BLaER1 (cell line): ENCODE results near the gene ARGLU1.
A peak's percentile ranks its signal among the peaks of the same experiment; 100 is the strongest.

Experiments used
- H3K27ac ChIP-seq: shearing (Covaris generic); formaldehyde crosslinking; 2 replicates; pipeline ENCODE4 v1.8.1; 2022
- H3K27me3 ChIP-seq: shearing (Covaris generic); formaldehyde crosslinking; 2 replicates; pipeline ENCODE4 v1.8.1; 2022
- H3K36me3 ChIP-seq: shearing (Covaris generic); formaldehyde crosslinking; 2 replicates; pipeline ENCODE4 v1.8.1; 2022
- H3K4me1 ChIP-seq: shearing (Covaris generic); formaldehyde crosslinking; 2 replicates; pipeline ENCODE4 v1.8.1; 2022
- H3K4me2 ChIP-seq: shearing (Covaris generic); formaldehyde crosslinking; 2 replicates; pipeline ENCODE4 v1.8.1; 2022
- H3K4me3 ChIP-seq: shearing (Covaris generic); formaldehyde crosslinking; 2 replicates; pipeline ENCODE4 v1.8.1; 2022
- H3K9ac ChIP-seq: shearing (Covaris generic); formaldehyde crosslinking; 2 replicates; pipeline ENCODE4 v1.8.1; 2022
- H3K9me3 ChIP-seq: shearing (Covaris generic); formaldehyde crosslinking; 2 replicates; pipeline ENCODE4 v1.8.1; 2022
- H4K20me1 ChIP-seq: shearing (Covaris generic); formaldehyde crosslinking; 2 replicates; pipeline ENCODE4 v1.8.1; 2022
- Cebpa-rat ChIP-seq: shearing (Covaris generic); IDR thresholded peaks from 2 replicates; pipeline ENCODE4 v1.8.1; 2022

Gene ARGLU1

DNA sequence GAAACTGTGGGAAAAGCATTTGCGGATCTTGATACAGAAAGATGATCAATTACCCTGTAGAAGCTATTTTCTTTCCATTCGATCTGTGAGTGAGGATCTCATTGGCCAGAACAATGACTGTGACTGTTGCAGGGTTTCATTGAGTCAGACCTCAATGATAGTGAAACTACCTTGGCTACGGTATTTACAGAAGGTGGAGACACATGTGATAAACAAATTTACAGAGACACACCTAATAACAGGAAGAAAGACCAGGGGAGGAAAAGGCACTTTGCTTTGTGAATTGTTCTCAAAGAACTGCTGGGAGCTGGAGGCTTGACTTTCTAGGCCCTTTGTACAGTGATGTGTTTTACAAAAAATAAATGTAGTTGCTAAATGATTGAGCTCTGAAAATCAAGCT lies 19.9 kb upstream of the ARGLU1 start:
- no peak for TF ChIP-seq Cebpa-rat
- no peak overlapping the region for H3K9ac ChIP-seq
- peaks cover 57% of the 10 kb centered on the region for H3K9me3 ChIP-seq
- no peaks in the 10 kb centered on the region for H3K4me1 ChIP-seq
- H3K27ac ChIP-seq: no peak overlapping the region
- no peak overlapping the region for H3K4me2 ChIP-seq
- no peaks in the 10 kb centered on the region for H3K27me3 ChIP-seq
- no peaks in the 10 kb centered on the region for H4K20me1 ChIP-seq
- H3K36me3 ChIP-seq: no peaks in the 10 kb centered on the region
- no peak overlapping the region for H3K4me3 ChIP-seq

DNA sequence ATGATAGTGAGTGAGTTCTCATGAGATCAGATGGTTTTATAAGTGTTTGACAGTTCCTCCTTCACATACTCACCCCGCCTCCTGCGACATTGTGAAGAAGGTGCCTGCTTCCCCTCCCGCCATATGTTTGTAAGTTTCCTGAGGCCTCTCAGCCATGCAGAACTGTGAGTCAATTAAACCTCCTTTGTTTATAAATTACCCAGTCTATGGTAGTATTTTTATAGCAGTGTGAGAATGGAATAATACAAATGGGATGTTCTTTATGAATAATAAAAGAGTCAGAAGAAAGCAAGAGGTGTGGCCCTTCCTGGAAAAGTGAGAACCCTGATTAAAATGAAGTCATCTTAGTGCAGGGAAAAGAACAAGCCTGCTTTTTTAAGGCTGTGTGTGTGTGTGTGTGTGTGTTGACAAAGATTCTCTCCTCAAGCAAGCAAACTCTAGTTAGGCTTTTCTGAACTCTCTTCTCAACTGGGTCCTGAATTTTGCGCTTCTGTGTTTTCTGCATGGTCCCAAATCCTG lies 18.8 kb upstream of the ARGLU1 start:
- Histone ChIP-seq H3K4me2 (no peak overlapping the region), H3K27me3 (no peaks in the 10 kb centered on the region), H4K20me1 (no peaks in the 10 kb centered on the region), H3K9ac (no peak overlapping the region), H3K4me3 (no peak overlapping the region), H3K9me3 (peaks cover 58% of the 10 kb centered on the region), H3K4me1 (no peaks in the 10 kb centered on the region), H3K36me3 (no peaks in the 10 kb centered on the region), H3K27ac (no peak overlapping the region)
- no peak for TF ChIP-seq Cebpa-rat

DNA sequence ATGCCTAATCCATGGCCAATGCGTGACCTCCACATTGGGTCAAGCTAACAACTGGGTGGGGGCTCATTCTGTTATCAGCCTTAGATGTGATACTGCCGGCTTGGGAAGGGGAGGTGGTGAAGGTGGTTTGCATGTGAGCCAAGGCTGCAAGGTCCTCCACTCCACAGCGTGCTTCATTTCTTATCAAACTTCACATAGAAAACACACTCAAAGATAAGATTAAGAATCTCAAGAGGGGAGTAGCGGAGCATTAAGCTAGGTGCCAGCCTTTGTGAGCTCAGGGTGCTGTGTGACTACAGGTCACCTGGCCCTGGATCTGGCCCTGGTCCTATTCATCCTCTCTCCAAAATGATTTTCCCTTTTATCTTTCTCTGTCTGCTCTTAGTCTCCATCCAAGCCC lies 13.3 kb upstream of the ARGLU1 start:
- H4K20me1 ChIP-seq: no peaks in the 10 kb centered on the region
- H3K4me1 ChIP-seq: no peaks in the 10 kb centered on the region
- no peak overlapping the region for H3K4me2 ChIP-seq
- no peak overlapping the region for H3K4me3 ChIP-seq
- H3K9me3 ChIP-seq: peaks cover 40% of the 10 kb centered on the region
- no peak overlapping the region for H3K9ac ChIP-seq
- TF ChIP-seq Cebpa-rat: no peak
- peaks cover 5% of the 10 kb centered on the region; the same call in 1 of the 2 replicates for H3K36me3 ChIP-seq
- no peaks in the 10 kb centered on the region for H3K27me3 ChIP-seq
- no peak overlapping the region for H3K27ac ChIP-seq

DNA sequence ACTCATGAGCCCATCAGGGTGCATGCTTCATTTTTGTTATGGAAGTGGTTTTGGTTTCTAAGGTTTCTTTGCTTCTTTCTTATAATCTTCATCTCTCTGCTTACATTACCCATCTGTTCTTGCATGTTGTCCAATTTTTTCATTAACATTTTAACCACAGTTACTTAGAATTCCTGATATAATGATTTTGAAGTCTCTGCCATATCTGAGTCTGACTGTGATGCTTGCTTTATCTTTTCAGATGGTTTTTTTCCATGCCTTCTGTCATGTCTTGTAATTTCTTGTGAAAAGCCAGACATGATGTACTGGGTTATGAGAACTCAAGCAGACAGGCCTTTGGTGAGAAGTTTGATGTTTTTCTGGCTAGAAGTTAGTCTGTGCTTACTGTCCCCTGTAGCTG lies 8.0 kb upstream of the ARGLU1 start:
- Histone ChIP-seq H3K4me1 (no peaks in the 10 kb centered on the region), H3K4me3 (no peak overlapping the region), H3K9me3 (peaks cover 25% of the 10 kb centered on the region), H3K4me2 (no peak overlapping the region), H3K9ac (no peak overlapping the region), H3K27ac (no peak overlapping the region), H3K36me3 (peaks cover 13% of the 10 kb centered on the region; the same call in 1 of the 2 replicates), H4K20me1 (no peaks in the 10 kb centered on the region), H3K27me3 (no peaks in the 10 kb centered on the region)
- TF ChIP-seq Cebpa-rat: no peak

DNA sequence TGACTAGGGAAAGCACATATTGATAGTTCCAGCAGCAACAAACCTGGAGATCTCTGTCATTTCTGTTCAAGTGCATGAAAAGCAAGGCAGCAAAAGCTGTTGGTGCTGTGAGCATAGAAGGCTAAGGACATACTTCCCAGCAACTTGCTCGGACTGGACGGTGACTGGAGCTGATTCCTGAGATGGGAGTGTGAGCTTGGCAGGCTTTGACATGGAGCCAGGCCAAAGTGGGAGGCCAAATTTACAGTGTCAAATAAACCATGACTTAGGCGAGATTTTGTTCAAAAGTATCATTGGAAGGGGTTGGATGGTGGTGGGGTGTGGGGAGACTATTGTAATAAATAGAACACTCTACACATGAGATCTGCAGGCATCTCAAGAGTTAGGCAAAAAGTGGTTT lies 5.9 kb upstream of the ARGLU1 start:
- peaks cover 13% of the 10 kb centered on the region; the same call in 1 of the 2 replicates for H3K36me3 ChIP-seq
- no peak for TF ChIP-seq Cebpa-rat
- no peak overlapping the region for H3K4me3 ChIP-seq
- H3K4me1 ChIP-seq: peaks cover 14% of the 10 kb centered on the region
- H3K9ac ChIP-seq: no peak overlapping the region
- H3K4me2 ChIP-seq: no peak overlapping the region
- no peaks in the 10 kb centered on the region for H4K20me1 ChIP-seq
- no peak overlapping the region for H3K27ac ChIP-seq
- H3K27me3 ChIP-seq: no peaks in the 10 kb centered on the region
- peaks cover 26% of the 10 kb centered on the region for H3K9me3 ChIP-seq

DNA sequence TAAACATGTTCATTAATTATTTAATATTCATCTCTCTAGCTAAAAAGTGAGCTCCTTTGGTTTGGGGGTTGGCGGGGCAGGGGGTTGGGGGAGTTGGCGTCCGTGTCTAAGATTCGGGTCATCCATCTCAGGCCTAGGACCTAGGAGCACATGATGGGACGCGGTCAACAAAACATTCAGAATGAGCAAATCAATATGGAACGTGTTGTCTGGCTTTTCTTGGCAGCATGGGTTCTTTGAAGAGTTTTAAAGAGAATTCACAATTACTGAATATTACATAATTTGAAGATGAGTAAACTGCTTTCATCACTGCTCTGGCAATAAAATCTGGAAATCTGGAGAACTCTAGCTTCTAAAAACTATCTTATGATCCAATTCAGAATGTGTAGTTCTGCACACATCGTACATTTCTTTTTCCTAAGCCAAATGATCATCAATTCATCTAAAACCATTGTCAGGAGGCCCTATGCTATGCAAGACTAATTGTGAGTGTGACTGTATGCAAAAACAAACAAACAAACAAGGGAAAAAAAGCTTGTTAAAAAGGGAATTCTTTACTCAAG lies 5.4 kb upstream of the ARGLU1 start:
- Histone ChIP-seq H3K36me3 (peaks cover 13% of the 10 kb centered on the region; the same call in 1 of the 2 replicates), H3K9me3 (peaks cover 26% of the 10 kb centered on the region), H3K4me3 (no peak overlapping the region), H3K27ac (no peak overlapping the region), H3K4me1 (peaks cover 19% of the 10 kb centered on the region), H3K4me2 (no peak overlapping the region), H4K20me1 (no peaks in the 10 kb centered on the region), H3K27me3 (no peaks in the 10 kb centered on the region), H3K9ac (no peak overlapping the region)
- no peak for TF ChIP-seq Cebpa-rat

DNA sequence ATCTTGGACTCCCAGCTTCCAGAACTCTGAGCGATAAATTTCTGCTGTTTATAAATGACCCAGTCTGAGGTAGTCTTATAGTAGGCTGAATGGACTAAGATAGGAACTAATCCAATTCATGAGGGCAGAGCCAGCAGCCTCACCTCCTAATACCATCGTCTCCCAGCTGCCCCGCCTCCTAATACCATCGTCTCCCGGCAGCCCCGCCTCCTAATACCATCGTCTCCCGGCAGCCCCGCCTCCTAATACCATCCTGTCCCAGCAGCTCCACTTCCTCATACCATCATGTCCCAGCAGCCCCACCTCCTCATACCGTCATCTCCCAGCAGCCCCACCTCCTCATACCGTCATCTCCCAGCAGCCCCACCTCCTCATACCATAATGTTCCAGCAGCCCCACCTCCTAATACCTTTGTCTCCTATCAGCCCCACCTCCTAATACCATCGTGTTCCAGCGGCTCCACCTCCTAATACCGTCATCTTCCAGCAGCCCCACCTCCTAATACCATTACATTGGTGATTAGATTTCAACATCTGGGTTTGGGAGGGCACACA lies 2.4 kb upstream of the ARGLU1 start:
- TF ChIP-seq Cebpa-rat: no peak
- Histone ChIP-seq H4K20me1 (peaks cover 22% of the 10 kb centered on the region), H3K4me3 (no peak overlapping the region), H3K4me2 (no peak overlapping the region), H3K27ac (no peak overlapping the region), H3K27me3 (no peaks in the 10 kb centered on the region), H3K36me3 (0 out of 2 replicates have a peak, but pooled peaks cover 8% of the 10 kb centered on the region), H3K4me1 (peaks cover 26% of the 10 kb centered on the region), H3K9ac (no peak overlapping the region), H3K9me3 (peaks cover 22% of the 10 kb centered on the region)

DNA sequence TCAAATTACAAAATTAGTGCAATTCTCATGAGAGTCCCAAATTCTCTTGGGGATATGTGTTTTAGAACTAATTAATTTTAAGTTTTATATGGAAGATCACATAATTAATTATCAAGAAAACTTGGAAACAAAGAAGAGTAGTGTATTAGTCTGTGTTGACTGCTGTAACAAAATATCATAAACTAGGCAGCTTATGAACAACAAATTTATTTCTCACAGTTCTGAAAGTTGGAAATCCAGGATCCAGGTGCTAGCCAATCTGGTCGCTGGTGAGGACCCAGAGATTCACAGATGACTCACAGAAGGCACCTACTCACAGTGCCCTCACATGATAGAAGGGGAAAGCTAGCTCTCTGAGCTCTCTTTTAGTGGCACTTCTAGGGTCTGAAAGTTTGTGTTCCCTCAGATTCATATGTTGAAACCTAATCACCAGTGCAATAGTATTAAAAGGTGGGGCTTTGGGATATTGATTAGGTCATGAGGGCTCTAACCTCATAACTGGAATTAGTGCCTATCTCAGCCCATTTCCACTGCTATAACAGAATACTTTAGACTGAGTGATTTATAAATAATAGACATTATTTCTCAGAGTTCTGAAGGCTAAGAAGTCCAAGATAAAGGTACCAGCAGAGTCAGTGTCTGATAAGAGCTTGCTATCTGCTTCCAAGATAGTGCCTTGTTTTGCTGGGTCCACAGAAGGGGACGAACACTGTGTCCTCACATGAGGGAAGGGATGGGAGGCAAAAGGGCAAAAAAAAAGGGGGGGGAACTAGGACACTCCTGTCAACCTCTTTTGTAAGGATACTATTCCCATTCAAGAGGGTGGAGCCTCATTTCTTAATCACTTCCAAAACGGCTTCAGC lies 1.5 kb upstream of the ARGLU1 start:
- H3K4me3 ChIP-seq: no peak overlapping the region
- H3K4me2 ChIP-seq: peak overlapping the region; percentile 84
- H4K20me1 ChIP-seq: peaks cover 31% of the 10 kb centered on the region
- H3K9me3 ChIP-seq: peaks cover 15% of the 10 kb centered on the region
- peaks cover 35% of the 10 kb centered on the region for H3K4me1 ChIP-seq
- no peak overlapping the region for H3K9ac ChIP-seq
- H3K36me3 ChIP-seq: 0 out of 2 replicates have a peak, but pooled peaks cover 1% of the 10 kb centered on the region
- no peak overlapping the region for H3K27ac ChIP-seq
- no peak for TF ChIP-seq Cebpa-rat
- H3K27me3 ChIP-seq: no peaks in the 10 kb centered on the region

DNA sequence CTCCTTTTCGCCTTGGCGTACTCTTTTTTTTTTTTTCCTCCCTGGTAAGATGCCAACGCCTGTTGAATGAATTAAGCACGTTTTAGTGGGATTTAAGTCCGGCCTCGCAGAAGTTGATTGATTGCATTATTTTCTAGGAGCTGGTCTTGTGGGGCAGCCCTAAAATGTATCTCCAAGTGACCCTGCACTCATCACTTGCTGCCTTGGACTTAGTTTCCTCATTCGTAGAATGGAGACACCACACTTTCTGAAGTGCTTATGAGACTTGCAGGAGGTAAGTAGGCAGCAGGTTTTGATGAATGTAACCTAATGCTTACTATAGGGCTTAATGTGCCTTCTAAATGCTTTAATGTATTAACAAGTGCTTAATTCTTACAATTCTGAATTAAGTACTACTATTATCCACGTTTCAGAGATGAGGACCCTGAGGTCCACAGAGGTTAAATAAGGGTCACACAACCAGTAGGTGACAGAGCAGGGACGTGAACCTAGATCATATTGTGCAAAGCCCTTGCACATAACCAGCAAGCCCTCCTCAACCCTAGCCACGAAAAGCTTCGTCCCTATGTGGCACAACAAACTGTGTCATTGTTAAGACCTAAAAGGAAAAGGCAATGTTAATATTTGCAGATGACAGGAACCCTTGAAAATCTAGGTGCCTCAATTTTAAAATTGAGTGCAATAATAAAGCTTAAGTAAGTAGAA lies 514 bp upstream of the ARGLU1 start:
- peak overlapping the region; percentile 99 for H3K9ac ChIP-seq
- peak overlapping the region; percentile 97 for H3K4me3 ChIP-seq
- peak overlapping the region; percentile 84 for H3K4me2 ChIP-seq
- no peaks in the 10 kb centered on the region for H3K27me3 ChIP-seq
- peaks cover 6% of the 10 kb centered on the region; the same call in 1 of the 2 replicates for H3K36me3 ChIP-seq
- peak overlapping the region; percentile 99 for H3K27ac ChIP-seq
- H3K9me3 ChIP-seq: peaks cover 6% of the 10 kb centered on the region
- H3K4me1 ChIP-seq: peaks cover 46% of the 10 kb centered on the region
- peaks cover 41% of the 10 kb centered on the region for H4K20me1 ChIP-seq
- no peak for TF ChIP-seq Cebpa-rat
